Measurements from ENCODE around the gene NAV2.

Gene NAV2

DNA sequence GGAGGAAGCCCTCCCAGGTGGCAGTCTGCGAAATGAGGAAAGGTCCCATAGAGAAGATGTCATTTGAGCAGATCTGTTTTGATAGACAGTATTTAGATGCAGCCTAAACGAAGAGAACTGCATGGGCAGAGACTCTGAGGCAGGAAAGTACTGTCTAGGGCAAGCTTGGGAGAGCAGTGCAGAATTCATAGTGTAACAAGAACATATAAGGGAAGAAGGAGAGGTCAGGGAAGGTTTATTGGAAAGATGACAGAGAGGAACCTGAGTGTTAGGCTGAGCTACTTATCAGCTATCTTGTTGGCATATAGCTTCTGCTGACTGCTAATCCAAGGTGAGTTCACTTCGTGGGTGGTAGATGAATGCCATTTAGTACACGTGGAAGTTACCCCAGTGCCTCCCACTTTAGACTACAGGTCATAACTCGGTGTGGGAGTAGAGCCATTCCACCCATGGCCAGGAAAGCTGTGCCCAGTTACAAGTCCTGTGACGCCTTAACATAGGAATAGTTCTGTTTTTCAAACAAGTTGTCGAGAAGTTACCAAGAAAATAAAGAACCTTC is 348.1 kb downstream of the NAV2 start:
- H3K4me3 ChIP-seq (replicated peaks; ENCODE audit: low read depth, low read length), result no peak overlapping the region
- TF ChIP-seq, protein P1, sequence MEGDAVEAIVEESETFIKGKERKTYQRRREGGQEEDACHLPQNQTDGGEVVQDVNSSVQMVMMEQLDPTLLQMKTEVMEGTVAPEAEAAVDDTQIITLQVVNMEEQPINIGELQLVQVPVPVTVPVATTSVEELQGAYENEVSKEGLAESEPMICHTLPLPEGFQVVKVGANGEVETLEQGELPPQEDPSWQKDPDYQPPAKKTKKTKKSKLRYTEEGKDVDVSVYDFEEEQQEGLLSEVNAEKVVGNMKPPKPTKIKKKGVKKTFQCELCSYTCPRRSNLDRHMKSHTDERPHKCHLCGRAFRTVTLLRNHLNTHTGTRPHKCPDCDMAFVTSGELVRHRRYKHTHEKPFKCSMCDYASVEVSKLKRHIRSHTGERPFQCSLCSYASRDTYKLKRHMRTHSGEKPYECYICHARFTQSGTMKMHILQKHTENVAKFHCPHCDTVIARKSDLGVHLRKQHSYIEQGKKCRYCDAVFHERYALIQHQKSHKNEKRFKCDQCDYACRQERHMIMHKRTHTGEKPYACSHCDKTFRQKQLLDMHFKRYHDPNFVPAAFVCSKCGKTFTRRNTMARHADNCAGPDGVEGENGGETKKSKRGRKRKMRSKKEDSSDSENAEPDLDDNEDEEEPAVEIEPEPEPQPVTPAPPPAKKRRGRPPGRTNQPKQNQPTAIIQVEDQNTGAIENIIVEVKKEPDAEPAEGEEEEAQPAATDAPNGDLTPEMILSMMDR (IDR thresholded peaks at IDR 0.05; ENCODE audit: low read length, missing control alignments), result no peak
- DNase-seq (ENCODE audit: low read depth), result no peak

GRCh38 chr11:20061776-20062175 is 349.1 kb downstream of the NAV2 start:
- H3K4me3 ChIP-seq (replicated peaks; ENCODE audit: low read depth, low read length), result no peak overlapping the region
- no peak for DNase-seq (ENCODE audit: low read depth)
- TF ChIP-seq, protein P1 (IDR thresholded peaks at IDR 0.05; ENCODE audit: low read length, missing control alignments), result no peak

- TF ChIP-seq, protein P1 (IDR thresholded peaks at IDR 0.05; ENCODE audit: low read length, missing control alignments), result no peak
- H3K4me3 ChIP-seq (replicated peaks; ENCODE audit: low read depth, low read length), result no peak overlapping the region
- DNase-seq (ENCODE audit: low read depth), result no peak
These were observed 352.3 kb downstream of the NAV2 start for GRCh38 chr11:20064961-20065405.

GRCh38 chr11:20065406-20065805 is 352.8 kb downstream of the NAV2 start:
- no peak for DNase-seq (ENCODE audit: low read depth)
- TF ChIP-seq, protein P1 (IDR thresholded peaks at IDR 0.05; ENCODE audit: low read length, missing control alignments), result no peak
- no peak overlapping the region for H3K4me3 ChIP-seq (replicated peaks; ENCODE audit: low read depth, low read length)

- no peak for DNase-seq (ENCODE audit: low read depth)
- TF ChIP-seq, protein P1 (IDR thresholded peaks at IDR 0.05; ENCODE audit: low read length, missing control alignments), result no peak
- no peak overlapping the region for H3K4me3 ChIP-seq (replicated peaks; ENCODE audit: low read depth, low read length)
These were observed 353.6 kb downstream of the NAV2 start for GRCh38 chr11:20066013-20066782.

GRCh38 chr11:20066783-20067156 is 354.1 kb downstream of the NAV2 start:
- no peak overlapping the region for H3K4me3 ChIP-seq (replicated peaks; ENCODE audit: low read depth, low read length)
- TF ChIP-seq, protein P1 (IDR thresholded peaks at IDR 0.05; ENCODE audit: low read length, missing control alignments), result no peak
- DNase-seq (ENCODE audit: low read depth), result no peak

Measured in fibroblast of pulmonary artery (primary cell).